ENCODE data around the gene DDX27. TPM values are rescaled to one million over a fixed set of nuclear protein-coding genes. Genes with fewer than 3 reads are reported as not detected.

The DDX27 gene
- total and polyA plus RNA-seq, 2 of the 13 experiments (the other 11 are each of a cell fraction or from before 2014, with no cell fraction given) = 42.6 to 72.8 TPM

- FAIRE-seq = no peak
- peak; percentile 90 for DNase-seq (ENCODE audit: low spot score)
- ATAC-seq = peak; percentile 23
- WGBS (ENCODE audit: low lambda C conversion rate) = 33% methylated on average over 13 of the region's 13 CpGs
- H3K9ac ChIP-seq (ENCODE audit: insufficient read depth, low read depth, low read length) = peak overlapping the region; percentile 99
- peaks cover 71% of the 10 kb centered on the region for H3K4me1 ChIP-seq (ENCODE audit: insufficient read depth, low read length)
- peak overlapping the region; percentile 91 to 98 (median 93) for H3K4me3 ChIP-seq (replicated peaks in 1 of 3; ENCODE audit: insufficient read depth in 1 of 3, low read depth in 2 of 3, low read length in 3 of 3)
- peaks cover 0 to 4% of the 10 kb centered on the region in 2 experiments; a peak in 1 of 5 replicates for H3K27me3 ChIP-seq (ENCODE audit: control insufficient read depth in 1 of 2, insufficient read depth in 2 of 2, low read length in 2 of 2)
- BruUV-seq (replicated peaks) = no TSS peak
- peak overlapping the region; percentile 91 for H3K27ac ChIP-seq (ENCODE audit: extremely low read length, insufficient read depth, low read length)
- POLR2A ChIA-PET = interaction anchor here (0.8 to 6.0 kb wide), 6 partner anchors 10 to 62 kb away, joined by 3 to 46 read pairs (median 3); partner anchors contain the start of gene DDX27
- CTCF ChIA-PET (ENCODE audit: low intra/inter-chr PET ratio, low total read pairs) = no interaction called here
- intact Hi-C loops (cut with micrococcal nuclease; ENCODE audit: unreplicated experiment) (no loop called here), in situ Hi-C loops (cut with HindIII; ENCODE audit: extremely low pct_ligation_motif_present, low pct_unique_long_range_greater_than_20kb) (no loop called here)
- peaks cover 40 to 66% of the 10 kb centered on the region in 2 experiments for H3K36me3 ChIP-seq (replicated peaks in 1 of 2; ENCODE audit: control insufficient read depth in 1 of 2, insufficient read depth in 2 of 2, low read length in 2 of 2)
- H3K9me3 ChIP-seq (ENCODE audit: low read length) = no peaks in the 10 kb centered on the region
- peaks cover 77% of the 10 kb centered on the region for H4K20me1 ChIP-seq (ENCODE audit: insufficient read depth, low read length)
- peak overlapping the region; percentile 96 for H3K4me2 ChIP-seq (ENCODE audit: low read depth, low read length)
- H2AFZ ChIP-seq (ENCODE audit: low read length) = no peak overlapping the region
- peaks cover 91% of the 10 kb centered on the region for H3K79me2 ChIP-seq (ENCODE audit: insufficient read depth, low read length)
- TF ChIP-seq SP5 (CRISPR knock-in tag; IDR thresholded peaks at IDR 0.05; ENCODE audit: borderline replicate concordance, low read depth) (no peak), ZNF564 (CRISPR knock-in tag; IDR thresholded peaks at IDR 0.05) (no peak), FOXA1 (IDR thresholded peaks at IDR 0.05) (peak; percentile 52; the same call in 1 of the 2 replicates), FOXA1 (CRISPR knock-in tag; IDR thresholded peaks at IDR 0.05) (peak; percentile 86), ZNF235 (CRISPR knock-in tag; IDR thresholded peaks at IDR 0.05; ENCODE audit: borderline replicate concordance) (no peak), KDM6A (CRISPR knock-in tag; IDR thresholded peaks at IDR 0.05; ENCODE audit: low read depth) (no peak), ZNF205 (CRISPR knock-in tag; IDR thresholded peaks at IDR 0.05) (no peak; the same call in 1 of the 2 replicates), REPIN1 (CRISPR knock-in tag; IDR thresholded peaks at IDR 0.05; ENCODE audit: borderline replicate concordance, low read depth) (peak; percentile 80), PHF21A (CRISPR knock-in tag; IDR thresholded peaks at IDR 0.05) (peak; percentile 77), POLR2AphosphoS2 (IDR thresholded peaks at IDR 0.05; ENCODE audit: low read depth, low read length) (peak; percentile 93), ZNF552 (CRISPR knock-in tag; IDR thresholded peaks at IDR 0.05; ENCODE audit: borderline replicate concordance) (no peak; the same call in 1 of the 2 replicates), GATA4 (IDR thresholded peaks at IDR 0.05; ENCODE audit: borderline replicate concordance, low read depth) (0 out of 2 replicates have a peak, but pooled peaks have one; percentile 47)
- TF ChIP-seq, protein P1, sequence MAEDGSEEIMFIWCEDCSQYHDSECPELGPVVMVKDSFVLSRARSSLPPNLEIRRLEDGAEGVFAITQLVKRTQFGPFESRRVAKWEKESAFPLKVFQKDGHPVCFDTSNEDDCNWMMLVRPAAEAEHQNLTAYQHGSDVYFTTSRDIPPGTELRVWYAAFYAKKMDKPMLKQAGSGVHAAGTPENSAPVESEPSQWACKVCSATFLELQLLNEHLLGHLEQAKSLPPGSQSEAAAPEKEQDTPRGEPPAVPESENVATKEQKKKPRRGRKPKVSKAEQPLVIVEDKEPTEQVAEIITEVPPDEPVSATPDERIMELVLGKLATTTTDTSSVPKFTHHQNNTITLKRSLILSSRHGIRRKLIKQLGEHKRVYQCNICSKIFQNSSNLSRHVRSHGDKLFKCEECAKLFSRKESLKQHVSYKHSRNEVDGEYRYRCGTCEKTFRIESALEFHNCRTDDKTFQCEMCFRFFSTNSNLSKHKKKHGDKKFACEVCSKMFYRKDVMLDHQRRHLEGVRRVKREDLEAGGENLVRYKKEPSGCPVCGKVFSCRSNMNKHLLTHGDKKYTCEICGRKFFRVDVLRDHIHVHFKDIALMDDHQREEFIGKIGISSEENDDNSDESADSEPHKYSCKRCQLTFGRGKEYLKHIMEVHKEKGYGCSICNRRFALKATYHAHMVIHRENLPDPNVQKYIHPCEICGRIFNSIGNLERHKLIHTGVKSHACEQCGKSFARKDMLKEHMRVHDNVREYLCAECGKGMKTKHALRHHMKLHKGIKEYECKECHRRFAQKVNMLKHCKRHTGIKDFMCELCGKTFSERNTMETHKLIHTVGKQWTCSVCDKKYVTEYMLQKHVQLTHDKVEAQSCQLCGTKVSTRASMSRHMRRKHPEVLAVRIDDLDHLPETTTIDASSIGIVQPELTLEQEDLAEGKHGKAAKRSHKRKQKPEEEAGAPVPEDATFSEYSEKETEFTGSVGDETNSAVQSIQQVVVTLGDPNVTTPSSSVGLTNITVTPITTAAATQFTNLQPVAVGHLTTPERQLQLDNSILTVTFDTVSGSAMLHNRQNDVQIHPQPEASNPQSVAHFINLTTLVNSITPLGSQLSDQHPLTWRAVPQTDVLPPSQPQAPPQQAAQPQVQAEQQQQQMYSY (CRISPR knock-in tag; IDR thresholded peaks at IDR 0.05) = no peak
- TF ChIP-seq, protein P2, sequence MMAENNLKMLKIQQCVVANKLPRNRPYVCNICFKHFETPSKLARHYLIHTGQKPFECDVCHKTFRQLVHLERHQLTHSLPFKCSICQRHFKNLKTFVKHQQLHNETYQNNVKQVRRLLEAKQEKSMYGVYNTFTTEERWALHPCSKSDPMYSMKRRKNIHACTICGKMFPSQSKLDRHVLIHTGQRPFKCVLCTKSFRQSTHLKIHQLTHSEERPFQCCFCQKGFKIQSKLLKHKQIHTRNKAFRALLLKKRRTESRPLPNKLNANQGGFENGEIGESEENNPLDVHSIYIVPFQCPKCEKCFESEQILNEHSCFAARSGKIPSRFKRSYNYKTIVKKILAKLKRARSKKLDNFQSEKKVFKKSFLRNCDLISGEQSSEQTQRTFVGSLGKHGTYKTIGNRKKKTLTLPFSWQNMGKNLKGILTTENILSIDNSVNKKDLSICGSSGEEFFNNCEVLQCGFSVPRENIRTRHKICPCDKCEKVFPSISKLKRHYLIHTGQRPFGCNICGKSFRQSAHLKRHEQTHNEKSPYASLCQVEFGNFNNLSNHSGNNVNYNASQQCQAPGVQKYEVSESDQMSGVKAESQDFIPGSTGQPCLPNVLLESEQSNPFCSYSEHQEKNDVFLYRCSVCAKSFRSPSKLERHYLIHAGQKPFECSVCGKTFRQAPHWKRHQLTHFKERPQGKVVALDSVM (CRISPR knock-in tag; IDR thresholded peaks at IDR 0.05) = 0 out of 2 replicates have a peak, but pooled peaks have one; percentile 24
Measured at GRCh38 chr20:49281059-49281912, 62.1 kb downstream of the DDX27 start.
